HG02571 (cell line): ENCODE data around the gene SEPTIN10.

Source experiments
- ATAC-seq: cut with Tn5 transposase; IDR thresholded peaks from one replicate; pipeline ENCODE4 v1.9.1; 2021; ENCODE audit warnings: mild to moderate bottlenecking, moderate library complexity; ENCODE audit not compliant: unreplicated experiment

SEPTIN10 gene

DNA sequence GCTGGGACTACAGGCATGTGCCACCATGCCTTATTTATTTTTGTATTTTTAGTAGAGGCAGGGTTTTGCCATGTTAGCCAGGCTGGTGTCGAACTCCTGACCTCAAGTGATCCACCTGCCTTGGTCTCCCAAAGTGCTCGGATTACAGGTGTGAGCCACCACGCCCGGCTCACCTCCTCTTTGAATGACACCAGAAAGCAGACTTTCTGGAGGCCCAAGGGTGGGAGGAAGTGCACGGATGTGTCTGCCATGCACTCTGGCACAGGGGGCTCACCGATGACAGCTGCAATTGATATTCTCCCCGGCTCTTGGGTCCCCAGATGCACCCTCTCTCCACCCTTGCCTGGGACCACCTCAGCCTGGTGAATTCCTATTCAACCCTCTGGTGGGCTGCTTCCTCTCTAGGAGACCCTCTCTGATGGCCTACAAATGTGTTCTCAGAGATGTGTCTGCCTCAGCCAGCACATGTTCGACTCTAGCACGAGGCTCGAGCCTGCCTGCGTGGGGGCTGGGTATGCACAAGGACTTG is 87.3 kb downstream of the SEPTIN10 start:
- no peak for ATAC-seq

DNA sequence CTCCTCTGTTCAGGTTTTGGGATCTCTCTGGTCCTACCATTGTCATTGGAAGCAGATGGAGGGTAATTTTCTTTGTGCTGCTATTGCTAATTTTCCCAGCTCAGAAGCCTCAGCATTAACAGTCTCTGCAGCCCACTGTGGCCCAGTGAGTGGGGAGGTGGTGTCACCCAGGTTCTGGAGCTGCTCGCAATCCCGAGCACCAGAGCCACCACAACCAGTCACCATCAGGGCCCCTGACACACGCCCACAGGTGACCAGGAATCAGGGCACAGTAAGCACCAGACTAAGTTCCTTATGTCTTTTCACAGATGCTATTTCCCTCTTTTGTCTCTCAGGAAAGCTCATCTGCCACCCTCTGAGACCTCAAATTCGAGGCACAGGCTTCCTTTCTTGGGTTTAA is 87.9 kb downstream of the SEPTIN10 start:
- ATAC-seq: no peak

GRCh38 chr2:109523536-109524361 is 90.0 kb downstream of the SEPTIN10 start:
- ATAC-seq: no peak

- ATAC-seq: no peak
These were observed 90.6 kb downstream of the SEPTIN10 start for GRCh38 chr2:109523121-109523520.

- ATAC-seq: no peak
These were observed 91.7 kb downstream of the SEPTIN10 start for GRCh38 chr2:109522063-109522374.

- ATAC-seq: no peak
These were observed 92.3 kb downstream of the SEPTIN10 start for GRCh38 chr2:109521233-109522062.

GRCh38 chr2:109519513-109519912 is 94.3 kb downstream of the SEPTIN10 start:
- ATAC-seq: no peak

DNA sequence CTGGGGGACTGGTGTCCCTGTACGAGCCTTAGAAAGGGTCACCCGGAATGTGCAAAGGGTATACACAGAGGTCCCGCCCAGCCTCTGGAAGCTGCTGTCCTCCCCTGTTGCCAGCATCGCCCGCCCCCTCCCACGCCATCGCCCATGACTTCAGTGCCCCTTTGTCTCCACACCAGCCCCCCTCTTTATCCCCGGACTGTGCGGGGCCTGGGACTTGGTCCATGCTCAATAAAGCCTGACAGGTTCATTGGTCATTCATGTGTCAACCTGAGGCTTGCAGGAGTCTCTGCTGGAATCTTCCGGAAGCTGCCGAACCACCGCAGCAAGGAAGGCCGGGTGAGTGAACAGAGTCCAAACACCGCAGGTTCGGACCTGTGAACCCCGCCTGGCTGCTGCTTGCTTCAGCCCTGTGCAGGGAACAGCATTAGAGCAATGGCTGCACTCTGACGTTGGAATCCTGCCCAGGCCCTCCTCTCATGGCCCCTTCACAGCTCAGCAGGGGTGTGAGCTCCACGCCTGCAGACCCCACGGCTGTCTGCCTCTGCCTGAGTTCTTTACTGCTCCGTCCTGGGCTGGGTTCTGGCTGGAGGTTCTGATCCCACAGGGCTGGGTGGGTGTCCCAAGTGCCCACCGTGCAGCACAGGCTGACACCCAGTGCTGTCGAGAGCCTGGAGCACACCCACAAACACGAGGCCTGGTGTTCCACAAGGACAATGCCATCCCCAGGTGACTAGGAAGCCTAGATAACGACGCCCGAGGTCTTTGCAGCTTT is 96.5 kb downstream of the SEPTIN10 start:
- ATAC-seq: no peak

DNA sequence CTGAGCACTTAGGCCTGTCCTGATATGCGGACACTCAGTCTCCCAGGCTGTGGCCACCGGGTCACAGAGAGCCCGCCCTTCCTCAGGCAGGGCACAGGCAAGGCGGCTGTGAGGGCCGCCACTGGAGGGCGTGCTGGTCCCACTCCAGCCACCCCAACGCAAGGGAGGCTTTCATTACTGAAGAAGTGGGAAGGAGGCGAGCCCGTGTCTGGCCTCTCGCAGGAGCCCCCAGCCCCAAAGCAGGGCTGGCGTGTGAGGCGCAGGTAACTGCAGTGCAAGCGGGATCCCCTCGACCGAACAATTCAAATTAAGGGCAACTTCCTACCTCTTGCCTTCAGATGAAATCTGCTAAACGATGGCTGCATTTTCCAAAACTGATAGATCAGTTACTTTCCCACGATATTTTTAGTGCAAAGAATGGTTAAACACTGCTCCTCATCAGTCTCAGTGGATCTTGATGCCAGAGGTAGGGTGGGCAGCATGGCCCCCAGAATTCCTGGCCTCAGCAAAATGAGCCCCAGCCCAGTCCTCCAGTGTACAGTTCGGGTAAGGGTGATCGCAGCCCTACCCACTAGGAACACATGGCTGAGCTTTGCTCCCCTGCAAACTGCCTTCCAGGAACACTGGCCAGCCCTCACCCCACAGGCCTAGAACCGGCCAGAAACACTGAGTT is 97.2 kb downstream of the SEPTIN10 start:
- ATAC-seq: no peak

GRCh38 chr2:109514857-109515256 is 98.9 kb downstream of the SEPTIN10 start:
- no peak for ATAC-seq

DNA sequence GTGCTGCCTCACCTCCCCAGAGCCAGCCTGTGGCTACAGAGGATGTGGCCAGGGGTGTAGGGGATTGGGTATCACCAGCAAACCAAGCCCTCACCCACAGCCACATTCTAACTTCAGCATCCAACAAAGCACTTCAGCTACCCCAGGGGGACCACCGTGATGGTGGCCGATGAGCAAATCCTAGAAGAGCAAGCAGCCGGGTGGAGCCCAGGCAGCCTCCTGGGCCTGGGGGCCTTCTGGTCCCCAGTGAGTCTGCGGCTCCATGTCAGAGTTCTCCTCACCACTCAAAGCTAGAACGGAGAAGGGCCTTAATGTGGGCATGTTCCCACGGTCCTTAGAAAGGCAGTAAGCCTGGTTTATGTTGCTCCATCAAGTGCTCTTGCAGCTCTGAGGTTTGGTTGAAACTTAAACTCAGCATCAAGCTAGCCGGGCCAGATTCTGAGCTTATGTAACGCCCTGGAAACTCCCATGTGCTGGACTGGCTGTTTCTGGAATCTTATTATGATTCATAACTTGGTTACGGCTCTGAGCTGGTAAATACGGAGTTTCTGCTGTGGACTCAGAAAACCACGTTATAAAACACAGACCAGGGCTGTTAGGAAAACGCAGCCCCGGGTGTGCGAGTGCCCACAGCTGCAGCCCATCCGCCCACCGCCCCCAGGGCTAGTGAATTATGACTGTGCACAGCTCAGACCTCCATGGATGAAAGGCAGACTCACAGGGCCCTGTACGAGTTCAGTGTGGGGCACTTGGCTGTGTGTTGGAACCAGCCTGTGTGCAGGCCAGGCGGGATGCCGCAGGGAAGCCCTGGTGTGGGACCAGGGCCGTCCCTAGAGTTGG is 99.8 kb downstream of the SEPTIN10 start:
- peak; percentile 75 for ATAC-seq

DNA sequence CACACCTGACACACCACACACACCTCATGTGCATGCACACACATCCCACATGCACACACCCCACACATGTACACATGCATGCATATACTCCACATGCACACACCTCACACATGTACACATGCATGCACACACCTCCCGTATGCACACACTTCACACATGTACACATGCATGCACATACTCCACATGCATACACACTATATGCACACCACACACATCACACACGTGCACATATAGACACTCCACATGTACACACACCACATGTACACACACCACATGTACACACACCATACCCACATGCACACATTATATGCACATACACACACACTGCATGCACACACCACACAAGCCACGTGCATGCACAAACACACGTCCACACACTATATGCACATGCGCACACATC is 100.5 kb downstream of the SEPTIN10 start:
- no peak for ATAC-seq

DNA sequence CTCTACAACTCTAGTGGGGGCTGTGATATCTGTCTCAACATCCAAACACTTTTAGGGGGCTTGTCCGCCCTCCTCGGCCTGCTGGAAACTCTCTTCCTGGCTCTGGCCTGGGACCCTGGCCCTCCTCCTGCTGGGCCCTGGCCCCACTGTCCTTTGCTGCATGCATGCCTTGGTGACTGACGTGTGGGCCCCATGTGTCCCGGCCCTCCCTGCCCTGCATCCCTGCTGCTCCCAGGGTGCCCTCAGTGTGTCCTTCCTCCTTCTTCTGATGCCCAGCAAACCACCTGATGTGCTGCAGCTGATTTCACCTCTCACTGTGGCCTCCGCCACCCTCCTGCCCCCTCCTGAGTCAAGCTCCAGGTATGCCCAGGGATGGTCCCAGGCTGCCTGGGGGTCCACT is 101.7 kb downstream of the SEPTIN10 start:
- ATAC-seq: no peak

- no peak for ATAC-seq
These were observed 102.6 kb downstream of the SEPTIN10 start for GRCh38 chr2:109511168-109511567.

- ATAC-seq: no peak
These were observed 103.4 kb downstream of the SEPTIN10 start for GRCh38 chr2:109510136-109511028.

DNA sequence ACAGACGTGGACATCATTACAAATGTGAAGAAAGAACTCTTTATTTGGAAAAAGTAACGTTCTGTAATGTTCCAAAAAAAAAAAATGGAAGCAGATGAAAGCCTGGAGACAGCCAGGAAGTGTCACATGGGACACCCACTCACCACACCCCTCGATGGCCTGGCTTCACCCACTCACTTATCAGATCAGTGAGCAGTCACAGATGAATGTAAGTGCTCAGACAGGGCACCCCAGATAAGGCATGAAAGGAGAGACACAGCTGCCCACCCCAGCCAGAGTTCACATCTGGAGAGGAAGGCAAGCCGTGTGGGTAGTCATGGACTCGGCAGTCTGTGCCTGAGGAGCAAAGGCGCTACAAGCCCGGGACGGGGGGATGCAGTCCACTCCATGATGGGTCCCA is 105.2 kb downstream of the SEPTIN10 start:
- no peak for ATAC-seq

DNA sequence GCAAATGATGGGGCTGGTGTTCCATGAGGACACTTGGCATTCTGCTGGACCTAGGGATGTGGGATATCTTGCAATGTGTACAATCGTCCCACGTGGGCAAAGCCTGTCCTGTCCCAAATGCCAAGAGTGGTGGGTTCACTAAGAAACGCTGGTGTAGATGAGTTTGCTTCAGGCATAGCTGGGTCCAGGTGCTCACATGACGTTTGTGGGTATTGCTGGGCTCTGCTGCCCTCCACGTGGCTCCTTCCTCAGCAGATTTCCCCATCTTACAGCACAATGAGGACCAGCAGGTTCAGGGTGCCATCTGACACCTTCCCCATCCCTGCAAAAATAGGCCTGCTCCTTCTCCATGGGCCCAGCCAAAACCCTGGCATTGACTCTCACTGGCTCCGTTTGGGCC is 105.9 kb downstream of the SEPTIN10 start:
- ATAC-seq: no peak

DNA sequence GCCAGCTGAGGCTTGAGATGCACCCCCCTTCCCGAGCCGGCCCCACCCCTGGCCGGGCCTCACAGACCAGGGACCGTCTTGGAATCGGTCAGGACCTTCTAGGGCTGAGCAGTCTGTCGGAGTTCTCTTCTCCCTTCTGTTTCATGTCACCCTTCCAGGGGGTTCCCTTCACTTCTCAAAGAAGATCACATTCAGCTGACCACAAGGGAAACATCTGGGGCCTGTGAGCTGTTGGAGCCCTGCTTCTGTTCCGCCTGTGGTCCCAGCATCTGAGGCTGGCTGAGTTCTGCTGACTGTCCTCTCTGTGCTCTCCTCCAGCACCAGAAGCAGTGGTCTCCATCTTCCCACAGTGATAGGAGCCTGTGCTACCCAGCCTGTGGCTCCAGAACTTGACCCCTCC is 106.5 kb downstream of the SEPTIN10 start:
- no peak for ATAC-seq

GRCh38 chr2:109503191-109503590 is 110.6 kb downstream of the SEPTIN10 start:
- ATAC-seq: no peak
